ENCODE data around the gene SNX3.

DNA sequence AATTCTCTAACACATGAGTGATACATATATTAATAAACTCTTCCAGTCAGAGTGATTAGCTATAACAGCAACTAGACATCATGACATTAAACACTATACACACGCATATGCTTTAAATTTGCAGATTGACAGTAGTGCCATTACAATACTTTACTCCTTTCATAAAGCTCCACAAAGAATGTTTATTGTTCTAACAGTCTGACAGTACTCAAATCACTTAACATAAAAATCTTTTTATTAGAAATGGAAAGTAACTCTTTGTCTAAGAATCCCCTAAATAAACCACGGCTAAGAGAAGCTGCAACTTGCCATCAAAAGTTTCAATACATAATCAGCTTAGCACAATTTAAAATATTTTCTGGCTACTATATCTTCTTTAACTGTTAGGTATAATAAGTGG, 24.0 kb downstream of the SNX3 start:
- no peak for TF ChIP-seq CTCF (IDR thresholded peaks at IDR 0.05)
- no peak for TF ChIP-seq POLR2AphosphoS5 (IDR thresholded peaks at IDR 0.05)
- TF ChIP-seq EP300 (IDR thresholded peaks at IDR 0.05): no peak
- no peak for TF ChIP-seq POLR2A (IDR thresholded peaks at IDR 0.05)

Measured in suprapubic skin (tissue), 4 donors.